ENCODE results near the gene INPP5F. TPM values are rescaled to one million over a fixed set of nuclear protein-coding genes. Genes with fewer than 3 reads are reported as not detected.

INPP5F gene
- polyA plus RNA-seq, 1 donor (not counting 4 experiments of a cell fraction or from before 2014, with no cell fraction given) = 21.1 TPM

DNA sequence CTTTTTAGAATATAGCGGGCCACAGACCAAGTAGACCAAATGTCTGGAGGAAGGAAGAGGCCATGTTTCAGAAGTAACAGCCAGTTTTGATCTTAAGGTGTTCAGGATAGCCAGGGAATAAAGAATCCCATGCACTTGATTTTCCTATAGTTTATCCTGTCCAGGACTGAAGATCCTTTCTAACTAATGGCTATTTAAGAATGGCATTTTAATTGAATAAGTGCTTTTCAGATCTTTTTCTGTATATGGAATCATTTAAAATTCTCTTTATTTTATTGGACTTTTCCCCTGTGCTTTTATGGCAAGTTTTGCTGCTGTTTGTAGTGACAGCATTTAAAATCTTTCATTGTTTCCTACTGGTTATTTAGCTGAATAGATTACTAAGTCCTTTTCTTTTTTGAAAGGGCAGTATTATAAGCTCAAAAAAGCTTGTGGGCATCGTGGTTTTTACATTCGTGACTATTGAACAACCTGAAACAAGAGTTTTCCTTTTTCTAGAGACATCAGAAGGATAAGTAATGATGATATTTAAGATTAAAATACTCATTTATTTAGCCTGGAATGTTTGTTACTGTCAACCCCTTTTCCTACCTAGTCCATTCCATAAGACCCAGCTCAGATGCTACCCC is 2.4 kb downstream of the INPP5F start:
- no peaks in the 10 kb centered on the region for H3K9me3 ChIP-seq (ENCODE audit: control insufficient read depth, low read depth, low read length)
- TF ChIP-seq, protein P1, sequence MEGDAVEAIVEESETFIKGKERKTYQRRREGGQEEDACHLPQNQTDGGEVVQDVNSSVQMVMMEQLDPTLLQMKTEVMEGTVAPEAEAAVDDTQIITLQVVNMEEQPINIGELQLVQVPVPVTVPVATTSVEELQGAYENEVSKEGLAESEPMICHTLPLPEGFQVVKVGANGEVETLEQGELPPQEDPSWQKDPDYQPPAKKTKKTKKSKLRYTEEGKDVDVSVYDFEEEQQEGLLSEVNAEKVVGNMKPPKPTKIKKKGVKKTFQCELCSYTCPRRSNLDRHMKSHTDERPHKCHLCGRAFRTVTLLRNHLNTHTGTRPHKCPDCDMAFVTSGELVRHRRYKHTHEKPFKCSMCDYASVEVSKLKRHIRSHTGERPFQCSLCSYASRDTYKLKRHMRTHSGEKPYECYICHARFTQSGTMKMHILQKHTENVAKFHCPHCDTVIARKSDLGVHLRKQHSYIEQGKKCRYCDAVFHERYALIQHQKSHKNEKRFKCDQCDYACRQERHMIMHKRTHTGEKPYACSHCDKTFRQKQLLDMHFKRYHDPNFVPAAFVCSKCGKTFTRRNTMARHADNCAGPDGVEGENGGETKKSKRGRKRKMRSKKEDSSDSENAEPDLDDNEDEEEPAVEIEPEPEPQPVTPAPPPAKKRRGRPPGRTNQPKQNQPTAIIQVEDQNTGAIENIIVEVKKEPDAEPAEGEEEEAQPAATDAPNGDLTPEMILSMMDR (optimal IDR thresholded peaks at IDR 0.05 in 1 of 3, IDR thresholded peaks at IDR 0.05 in 1 of 3, conservative IDR thresholded peaks at IDR 0.05 in 1 of 3; ENCODE audit: extremely low read depth in 1 of 3, insufficient read depth in 2 of 3, low read length in 3 of 3) = no peak
- no peak for TF ChIP-seq EZH2 (IDR thresholded peaks at IDR 0.05; ENCODE audit: low read length)
- peaks cover 55% of the 10 kb centered on the region for H3K79me2 ChIP-seq (ENCODE audit: control insufficient read depth, insufficient read depth, low read length)
- no peaks in the 10 kb centered on the region for H3K9me1 ChIP-seq (ENCODE audit: control insufficient read depth, extremely low read depth, insufficient read depth, low read length)
- H3K27me3 ChIP-seq (ENCODE audit: control insufficient read depth, extremely low read depth, insufficient read depth, low read length) = no peaks in the 10 kb centered on the region
- DNase-seq (ENCODE audit: low read depth, low spot score) (no peak), FAIRE-seq (no peak)
- peak overlapping the region in 1 of 3 experiments; percentile 89 for H3K4me3 ChIP-seq (ENCODE audit: control insufficient read depth in 2 of 3, extremely low read depth in 1 of 3, insufficient read depth in 2 of 3, low read depth in 1 of 3, low read length in 3 of 3)
- H3K4me2 ChIP-seq (ENCODE audit: control insufficient read depth, extremely low read depth, insufficient read depth, low read depth, low read length) = peak overlapping the region; percentile 96
- no peaks in the 10 kb centered on the region for H3K36me3 ChIP-seq (ENCODE audit: control insufficient read depth in 2 of 2, extremely low read depth in 1 of 2, insufficient read depth in 2 of 2, low read length in 2 of 2)
- H4K20me1 ChIP-seq (ENCODE audit: control insufficient read depth, extremely low read depth, insufficient read depth, low read length) = no peaks in the 10 kb centered on the region
- H3K9ac ChIP-seq (ENCODE audit: control insufficient read depth, extremely low read depth, insufficient read depth, low read length) = no peak overlapping the region
- H3K4me1 ChIP-seq (ENCODE audit: control insufficient read depth, extremely low read depth, insufficient read depth, low read length) = peaks cover 29% of the 10 kb centered on the region
- no peak overlapping the region for H2AFZ ChIP-seq (ENCODE audit: control insufficient read depth, low read length)
- H3K27ac ChIP-seq (ENCODE audit: control insufficient read depth, insufficient read depth, low read length) = no peak overlapping the region
- dilution Hi-C loops (cut with MboI; ENCODE audit: extremely low pct_ligation_motif_present, low sequenced_read_pairs) = no loop called here

DNA sequence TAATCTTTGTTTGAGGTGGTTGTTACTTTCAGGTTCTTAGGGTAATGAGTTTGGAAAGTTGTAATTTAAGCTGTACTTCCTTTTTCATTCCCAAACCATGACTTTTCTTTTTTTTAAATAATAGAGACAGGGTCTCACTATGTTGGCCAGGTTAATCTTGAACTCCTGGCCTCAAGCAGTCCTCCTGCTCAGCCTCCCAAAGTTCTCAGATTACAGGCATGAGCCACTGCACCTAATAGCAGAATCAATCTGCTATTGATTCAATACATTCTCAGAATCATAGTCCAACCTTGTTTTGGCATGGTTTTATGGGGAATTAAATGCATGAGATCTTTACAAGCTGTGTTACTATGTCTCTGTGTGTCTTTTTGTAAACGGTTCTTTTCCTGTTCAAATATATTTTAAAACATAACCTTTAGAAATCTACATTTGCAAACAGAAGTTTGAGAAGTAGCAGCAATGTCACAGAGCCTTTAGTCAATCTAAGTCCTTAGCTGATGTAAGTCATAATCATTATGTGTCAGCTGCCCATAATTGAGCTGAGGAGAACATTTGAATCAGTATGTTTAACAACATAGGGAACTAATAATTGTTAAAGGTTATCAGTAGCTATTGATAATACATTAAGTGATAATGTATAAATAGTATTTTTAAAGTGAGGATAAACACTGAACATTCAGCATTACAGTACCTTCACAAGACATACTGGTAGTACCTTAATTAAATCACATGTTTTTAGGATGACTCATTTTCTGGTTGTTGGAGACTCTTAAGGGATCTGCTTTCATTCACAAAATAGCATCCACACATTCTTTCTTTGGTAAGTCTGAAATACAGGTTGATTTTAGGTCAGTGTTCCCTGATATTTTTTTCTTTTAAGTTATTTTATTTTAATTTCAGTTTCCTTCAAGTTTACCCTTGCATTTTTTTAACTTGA is 8.8 kb downstream of the INPP5F start:
- dilution Hi-C loops (cut with MboI; ENCODE audit: extremely low pct_ligation_motif_present, low sequenced_read_pairs) = no loop called here
- H3K79me2 ChIP-seq (ENCODE audit: control insufficient read depth, insufficient read depth, low read length) = peaks cover 59% of the 10 kb centered on the region

More for the DNA sequence above, 8.8 kb downstream of the INPP5F start:
- Histone ChIP-seq H3K9me1 (ENCODE audit: control insufficient read depth, extremely low read depth, insufficient read depth, low read length) (no peaks in the 10 kb centered on the region), H3K4me1 (ENCODE audit: control insufficient read depth, extremely low read depth, insufficient read depth, low read length) (peaks cover 54% of the 10 kb centered on the region), H3K36me3 (ENCODE audit: control insufficient read depth in 2 of 2, extremely low read depth in 1 of 2, insufficient read depth in 2 of 2, low read length in 2 of 2) (no peaks in the 10 kb centered on the region), H3K27ac (ENCODE audit: control insufficient read depth, insufficient read depth, low read length) (peak overlapping the region; percentile 27), H3K9me3 (ENCODE audit: control insufficient read depth, low read depth, low read length) (no peaks in the 10 kb centered on the region), H3K27me3 (ENCODE audit: control insufficient read depth, extremely low read depth, insufficient read depth, low read length) (no peaks in the 10 kb centered on the region), H3K4me3 (ENCODE audit: control insufficient read depth in 2 of 3, extremely low read depth in 1 of 3, insufficient read depth in 2 of 3, low read depth in 1 of 3, low read length in 3 of 3) (no peak overlapping the region), H4K20me1 (ENCODE audit: control insufficient read depth, extremely low read depth, insufficient read depth, low read length) (no peaks in the 10 kb centered on the region), H2AFZ (ENCODE audit: control insufficient read depth, low read length) (no peak overlapping the region), H3K4me2 (ENCODE audit: control insufficient read depth, extremely low read depth, insufficient read depth, low read depth, low read length) (peak overlapping the region; percentile 10), H3K9ac (ENCODE audit: control insufficient read depth, extremely low read depth, insufficient read depth, low read length) (no peak overlapping the region)
- FAIRE-seq (peak; percentile 69), DNase-seq (ENCODE audit: low read depth, low spot score) (no peak)
- no peak for TF ChIP-seq EZH2 (IDR thresholded peaks at IDR 0.05; ENCODE audit: low read length)
- TF ChIP-seq, protein P1 (optimal IDR thresholded peaks at IDR 0.05 in 1 of 3, IDR thresholded peaks at IDR 0.05 in 1 of 3, conservative IDR thresholded peaks at IDR 0.05 in 1 of 3; ENCODE audit: extremely low read depth in 1 of 3, insufficient read depth in 2 of 3, low read length in 3 of 3) = no peak
